Dendritic cell treated with granulocyte-macrophage colony-stimulating factor and Interleukin-4, amounts not matched to agents 40 ng/mL and 50 ng/mL, for 4 days (primary cell): ENCODE data around the gene ST6GALNAC5.
"Not testable (repeated sequence)": the region's sequence is repeated elsewhere in the genome, so short reads cannot be mapped to it uniquely, and the experiment has no call there.

Source experiments
- H3K27ac Mint-ChIP-seq: one replicate; pipeline ENCODE4 v1.8.0; 2022; ENCODE audit warnings: mild to moderate bottlenecking, mixed read lengths
- H3K27me3 Mint-ChIP-seq: one replicate; pipeline ENCODE4 v1.8.0; 2022; ENCODE audit warnings: mild to moderate bottlenecking, mixed read lengths
- H3K36me3 Mint-ChIP-seq: one replicate; pipeline ENCODE4 v1.8.0; 2022; ENCODE audit warnings: low read depth, mixed read lengths
- H3K4me1 Mint-ChIP-seq: one replicate; pipeline ENCODE4 v1.8.0; 2022; ENCODE audit warnings: low read depth, mixed read lengths
- H3K4me3 Mint-ChIP-seq: one replicate; pipeline ENCODE4 v1.8.0; 2022; ENCODE audit warnings: mild to moderate bottlenecking, moderate library complexity, mixed read lengths
- H3K9me3 Mint-ChIP-seq: one replicate; pipeline ENCODE4 v1.8.0; 2022; ENCODE audit warnings: mixed read lengths
- intact Hi-C: fragments of 100-400 bp; cut with micrococcal nuclease; formaldehyde crosslinking; loops from one replicate; pipeline ENCODE4 v1.15.0; 2022

The ST6GALNAC5 gene

DNA sequence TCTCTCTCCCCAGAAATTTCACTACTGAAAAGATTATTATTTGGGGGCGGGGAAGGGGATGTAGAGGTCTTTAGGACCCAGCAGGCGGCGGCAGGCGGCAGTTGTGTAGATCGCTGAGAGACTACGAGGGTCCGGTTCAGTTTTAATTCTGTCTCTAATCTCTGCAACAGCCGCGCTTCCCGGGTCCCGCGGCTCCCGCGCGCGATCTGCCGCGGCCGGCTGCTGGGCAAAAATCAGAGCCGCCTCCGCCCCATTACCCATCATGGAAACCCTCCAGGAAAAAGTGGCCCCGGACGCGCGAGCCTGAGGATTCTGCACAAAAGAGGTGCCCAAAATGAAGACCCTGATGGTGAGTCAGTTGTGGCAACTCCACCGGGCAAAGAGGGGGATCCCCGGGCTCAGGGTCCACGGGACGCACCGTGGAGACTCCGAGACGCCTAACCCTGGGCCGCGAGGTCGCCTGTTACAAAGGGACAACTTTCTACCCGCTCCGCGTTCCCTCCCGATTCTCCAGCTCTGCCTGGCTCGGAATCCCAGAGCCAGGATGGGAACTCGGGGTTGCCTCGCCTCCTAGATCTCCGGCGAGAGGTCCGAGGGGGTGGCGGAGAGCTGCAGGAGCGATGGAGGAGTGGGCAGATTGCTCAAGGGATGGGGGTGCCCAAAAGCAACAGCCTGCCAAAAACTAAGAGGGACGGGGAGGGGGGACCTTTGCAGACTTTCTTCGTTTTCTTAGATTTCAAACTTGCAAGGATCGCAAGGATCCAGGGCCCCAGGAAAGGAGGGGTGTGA, at the start of gene ST6GALNAC5:
Gene ST6GALNAC5, plus strand, starts transcription at position 139 of the 789 bp plus-strand sequence.
- H3K27ac Mint-ChIP-seq, result no peak within 1 kb of the TSS
- peak within 1 kb of the TSS; percentile 39 for H3K4me3 Mint-ChIP-seq
- H3K36me3 Mint-ChIP-seq, result no peaks in the 10 kb centered on the region
- peaks cover 75% of the 10 kb centered on the region for H3K27me3 Mint-ChIP-seq
- H3K9me3 Mint-ChIP-seq, result no peaks in the 10 kb centered on the region
- H3K4me1 Mint-ChIP-seq, result peaks cover 28% of the 10 kb centered on the region
- intact Hi-C loops, result no loop called here

- Mint-ChIP-seq H3K27me3 (no peaks in the 10 kb centered on the region), H3K27ac (no peak overlapping the region), H3K4me3 (no peak overlapping the region), H3K36me3 (no peaks in the 10 kb centered on the region), H3K9me3 (no peaks in the 10 kb centered on the region), H3K4me1 (no peaks in the 10 kb centered on the region)
- intact Hi-C loops, result no loop called here
Observed at GRCh38 chr1:76820028-76820427, 47.3 kb upstream of the ST6GALNAC5 start.

DNA sequence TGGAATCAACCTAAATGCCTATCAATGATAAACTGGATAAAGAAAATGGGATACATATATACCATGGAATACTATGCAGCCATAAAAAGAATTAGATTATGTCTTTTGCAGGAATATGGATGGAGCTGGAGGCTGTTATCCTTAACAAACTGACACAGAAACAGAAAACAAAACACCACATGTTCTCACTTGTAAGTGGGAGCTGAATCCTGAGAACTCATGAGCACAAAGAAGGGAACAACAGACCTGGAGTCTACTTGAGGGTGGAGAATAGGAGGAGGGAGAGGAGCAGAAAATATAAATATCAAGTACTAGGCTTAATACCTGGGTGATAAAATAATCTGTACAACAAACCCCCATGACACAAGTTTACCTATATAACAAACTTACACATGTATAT, 44.3 kb upstream of the ST6GALNAC5 start:
- H3K9me3 Mint-ChIP-seq, H3K4me1 Mint-ChIP-seq, intact Hi-C loops, H3K36me3 Mint-ChIP-seq, H3K4me3 Mint-ChIP-seq, H3K27ac Mint-ChIP-seq, H3K27me3 Mint-ChIP-seq: not testable (repeated sequence)

DNA sequence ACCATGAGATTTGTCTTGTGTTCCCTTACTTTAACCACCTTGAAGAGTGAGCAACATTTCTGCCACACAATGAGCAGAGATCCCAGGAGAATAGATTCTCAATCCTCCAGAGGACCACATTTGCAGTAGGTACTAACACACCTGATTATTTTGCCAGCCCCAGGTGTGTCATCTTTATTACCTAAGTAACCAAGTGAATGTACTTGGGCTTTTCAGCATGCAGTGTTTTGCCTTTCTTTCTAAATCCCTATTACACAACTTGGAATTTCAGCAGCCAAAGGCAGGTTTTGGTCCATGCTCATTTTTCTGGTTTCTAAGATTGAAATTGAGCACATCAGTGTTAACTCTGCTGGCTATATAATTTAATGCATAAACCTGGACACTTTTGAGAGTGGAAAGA, 43.2 kb upstream of the ST6GALNAC5 start:
- Mint-ChIP-seq H3K9me3 (no peaks in the 10 kb centered on the region), H3K4me3 (no peak overlapping the region), H3K27ac (no peak overlapping the region), H3K36me3 (no peaks in the 10 kb centered on the region), H3K27me3 (no peaks in the 10 kb centered on the region), H3K4me1 (no peaks in the 10 kb centered on the region)
- intact Hi-C loops, result no loop called here

DNA sequence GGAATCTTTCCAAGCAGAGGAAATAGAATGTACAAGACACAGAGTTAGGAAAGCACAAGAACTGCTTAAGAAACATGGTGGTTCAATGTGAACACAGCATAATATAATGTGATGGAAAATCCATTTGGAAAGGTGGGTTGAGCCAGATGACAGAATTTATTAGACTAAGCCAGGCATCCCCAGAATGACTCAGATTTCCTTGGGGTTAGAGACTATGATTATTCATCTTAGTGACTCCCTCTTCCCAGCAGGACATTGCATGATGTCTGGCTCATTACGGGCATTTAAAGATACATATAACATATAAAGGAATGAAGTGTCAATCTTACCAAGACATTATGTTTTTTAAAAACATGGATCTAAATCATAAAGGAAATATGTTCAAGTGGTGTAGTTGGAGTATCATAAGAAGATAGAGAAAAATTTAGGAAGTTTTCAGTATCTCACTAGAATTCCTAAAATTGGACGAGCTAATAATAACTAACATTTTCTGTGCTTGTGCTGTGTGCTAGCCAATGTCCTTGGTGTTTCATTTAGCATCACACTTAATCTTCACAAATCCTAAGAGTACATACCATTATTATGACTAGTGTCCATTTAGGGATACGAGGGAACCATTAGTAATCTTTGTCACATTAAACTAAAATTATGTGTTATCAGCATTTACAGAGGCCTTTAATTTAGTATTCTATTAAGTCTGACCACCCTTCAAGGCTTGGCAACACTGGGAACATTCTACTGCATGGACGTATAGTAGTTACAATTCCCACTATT, 41.0 kb upstream of the ST6GALNAC5 start:
- H3K27me3 Mint-ChIP-seq, result no peaks in the 10 kb centered on the region
- intact Hi-C loops, result no loop called here
- H3K36me3 Mint-ChIP-seq, result no peaks in the 10 kb centered on the region
- H3K27ac Mint-ChIP-seq, result no peak overlapping the region
- no peak overlapping the region for H3K4me3 Mint-ChIP-seq
- peaks cover 7% of the 10 kb centered on the region for H3K4me1 Mint-ChIP-seq
- H3K9me3 Mint-ChIP-seq, result no peaks in the 10 kb centered on the region

GRCh38 chr1:76827066-76827465, 40.2 kb upstream of the ST6GALNAC5 start:
- no peaks in the 10 kb centered on the region for H3K36me3 Mint-ChIP-seq
- no peak overlapping the region for H3K27ac Mint-ChIP-seq
- intact Hi-C loops, result no loop called here
- no peak overlapping the region for H3K4me3 Mint-ChIP-seq
- H3K4me1 Mint-ChIP-seq, result peaks cover 7% of the 10 kb centered on the region
- no peaks in the 10 kb centered on the region for H3K9me3 Mint-ChIP-seq
- H3K27me3 Mint-ChIP-seq, result no peaks in the 10 kb centered on the region

- Mint-ChIP-seq H3K9me3 (no peaks in the 10 kb centered on the region), H3K27ac (no peak overlapping the region), H3K4me1 (peaks cover 7% of the 10 kb centered on the region), H3K36me3 (no peaks in the 10 kb centered on the region), H3K27me3 (no peaks in the 10 kb centered on the region), H3K4me3 (peak overlapping the region; percentile 32)
- intact Hi-C loops, result no loop called here
Observed at GRCh38 chr1:76830373-76830772, 36.9 kb upstream of the ST6GALNAC5 start.

DNA sequence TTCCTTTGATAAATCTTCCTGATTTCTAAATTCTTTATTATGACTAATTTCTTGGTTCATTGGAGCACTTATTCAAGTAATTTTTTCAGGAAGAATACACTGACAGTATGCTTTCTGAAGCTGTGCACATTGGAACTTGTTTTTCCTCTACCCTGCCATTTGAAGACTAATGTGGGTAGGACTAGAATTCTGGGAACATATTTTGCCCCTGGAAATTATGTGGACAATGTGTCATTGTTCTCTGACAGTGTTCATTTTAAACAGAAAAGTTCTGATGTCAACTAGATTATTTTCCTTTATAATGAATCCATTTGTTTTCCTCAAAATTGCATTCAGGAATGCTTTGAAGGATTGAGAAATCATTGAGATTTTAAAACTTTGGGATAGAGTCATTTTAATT, 34.8 kb upstream of the ST6GALNAC5 start:
- Mint-ChIP-seq H3K9me3 (no peaks in the 10 kb centered on the region), H3K4me1 (peaks cover 7% of the 10 kb centered on the region), H3K4me3 (no peak overlapping the region), H3K27me3 (no peaks in the 10 kb centered on the region), H3K27ac (no peak overlapping the region), H3K36me3 (no peaks in the 10 kb centered on the region)
- intact Hi-C loops, result no loop called here

DNA sequence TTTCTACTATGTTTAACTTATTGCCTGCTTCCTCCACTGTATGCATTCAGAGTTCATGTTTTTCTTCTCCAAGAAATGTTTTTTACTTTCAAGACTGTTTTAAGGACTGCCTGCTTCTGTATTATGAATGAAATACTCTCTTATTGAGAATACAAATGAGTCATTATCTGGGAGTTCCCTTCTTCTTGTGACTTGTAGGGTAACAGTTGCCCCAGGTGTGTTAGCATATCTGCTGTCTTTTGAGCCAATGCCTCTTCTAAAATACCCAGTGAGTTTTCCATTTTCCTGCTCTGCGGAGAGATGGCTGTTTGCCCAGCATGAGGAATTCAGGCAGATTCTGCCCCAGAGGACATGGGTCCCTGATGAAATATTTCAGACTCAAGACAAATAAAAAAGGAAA, 34.1 kb upstream of the ST6GALNAC5 start:
- intact Hi-C loops, result no loop called here

GRCh38 chr1:76833856-76834255, 33.4 kb upstream of the ST6GALNAC5 start:
- Mint-ChIP-seq H3K27me3 (no peaks in the 10 kb centered on the region), H3K36me3 (no peaks in the 10 kb centered on the region), H3K27ac (no peak overlapping the region), H3K9me3 (no peaks in the 10 kb centered on the region), H3K4me3 (no peak overlapping the region), H3K4me1 (peaks cover 7% of the 10 kb centered on the region)
- intact Hi-C loops, result no loop called here

More for the DNA sequence above, 34.1 kb upstream of the ST6GALNAC5 start:
- Mint-ChIP-seq H3K4me3 (no peak overlapping the region), H3K27ac (no peak overlapping the region), H3K27me3 (no peaks in the 10 kb centered on the region), H3K4me1 (peaks cover 7% of the 10 kb centered on the region), H3K9me3 (no peaks in the 10 kb centered on the region), H3K36me3 (no peaks in the 10 kb centered on the region)

DNA sequence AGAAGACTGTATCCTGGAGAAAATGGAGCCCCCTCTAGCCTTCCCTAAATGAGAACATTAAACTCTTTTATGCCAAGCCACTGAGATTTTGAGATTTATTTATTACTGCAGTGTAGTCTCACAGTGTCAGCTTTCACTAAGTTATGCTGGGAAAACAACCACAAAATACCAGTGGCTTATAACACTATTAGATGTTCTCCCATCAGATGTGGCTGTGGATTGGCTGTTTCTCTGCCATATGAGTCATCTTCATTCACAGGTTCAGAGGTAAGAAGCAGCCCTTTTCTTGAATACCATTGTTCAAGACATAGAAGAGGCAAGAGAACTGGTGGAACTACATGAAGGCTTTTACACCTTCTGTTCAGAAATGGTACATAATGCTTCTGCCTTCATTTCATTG, 32.1 kb upstream of the ST6GALNAC5 start:
- Mint-ChIP-seq H3K9me3 (no peaks in the 10 kb centered on the region), H3K36me3 (no peaks in the 10 kb centered on the region), H3K27ac (no peak overlapping the region), H3K4me3 (no peak overlapping the region), H3K27me3 (no peaks in the 10 kb centered on the region), H3K4me1 (peaks cover 5% of the 10 kb centered on the region)
- intact Hi-C loops, result no loop called here

- no peaks in the 10 kb centered on the region for H3K27me3 Mint-ChIP-seq
- H3K4me3 Mint-ChIP-seq, result no peak overlapping the region
- intact Hi-C loops, result no loop called here
Observed at GRCh38 chr1:76840278-76840677, 27.0 kb upstream of the ST6GALNAC5 start.

DNA sequence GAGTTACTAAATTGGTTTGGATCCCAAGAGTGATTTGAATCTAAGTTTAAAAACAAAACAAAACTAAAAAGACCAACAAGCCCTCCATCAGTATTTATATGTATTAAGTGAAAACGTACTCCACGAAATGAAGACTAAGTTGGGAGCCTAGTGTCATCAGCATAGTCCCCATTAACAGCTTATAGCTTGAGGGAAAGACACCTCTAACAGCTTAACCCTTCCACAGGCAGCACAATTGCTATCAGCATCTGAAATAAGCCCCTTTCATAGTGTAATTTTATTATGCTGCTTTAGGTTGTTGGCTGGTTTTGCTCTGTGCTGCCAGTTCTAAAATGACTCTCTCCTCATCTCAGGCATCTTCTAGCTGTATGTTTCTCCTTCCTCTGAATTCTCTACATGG, 25.8 kb upstream of the ST6GALNAC5 start:
- intact Hi-C loops, result no loop called here
- Mint-ChIP-seq H3K4me1 (no peaks in the 10 kb centered on the region), H3K27me3 (no peaks in the 10 kb centered on the region), H3K36me3 (no peaks in the 10 kb centered on the region), H3K9me3 (no peaks in the 10 kb centered on the region), H3K4me3 (no peak overlapping the region), H3K27ac (no peak overlapping the region)

More at GRCh38 chr1:76840278-76840677, 27.0 kb upstream of the ST6GALNAC5 start:
- Mint-ChIP-seq H3K27ac (no peak overlapping the region), H3K4me1 (no peaks in the 10 kb centered on the region), H3K9me3 (no peaks in the 10 kb centered on the region), H3K36me3 (no peaks in the 10 kb centered on the region)

- no peaks in the 10 kb centered on the region for H3K36me3 Mint-ChIP-seq
- no peak overlapping the region for H3K4me3 Mint-ChIP-seq
- peaks cover 6% of the 10 kb centered on the region for H3K9me3 Mint-ChIP-seq
- H3K4me1 Mint-ChIP-seq, result no peaks in the 10 kb centered on the region
- H3K27ac Mint-ChIP-seq, result no peak overlapping the region
- H3K27me3 Mint-ChIP-seq, result no peaks in the 10 kb centered on the region
- intact Hi-C loops, result no loop called here
Observed at GRCh38 chr1:76843821-76844464, 23.3 kb upstream of the ST6GALNAC5 start.
